ENCODE results near the gene NEK10.
"Not testable (repeated sequence)": the region's sequence is repeated elsewhere in the genome, so short reads cannot be mapped to it uniquely, and the experiment has no call there.

NEK10 gene

GRCh38 chr3:27312044-27312668, 57.0 kb downstream of the NEK10 start:
- peak; percentile 66 for DNase-seq (ENCODE audit: low spot score)

- no peak for DNase-seq (ENCODE audit: low spot score)
These were observed 57.8 kb downstream of the NEK10 start for GRCh38 chr3:27311400-27311799.

- no peak for DNase-seq (ENCODE audit: low spot score)
These were observed 58.5 kb downstream of the NEK10 start for GRCh38 chr3:27310688-27311087.

GRCh38 chr3:27307566-27307965, 61.6 kb downstream of the NEK10 start:
- DNase-seq (ENCODE audit: low spot score), result no peak

- no peak for DNase-seq (ENCODE audit: low spot score)
These were observed 66.3 kb downstream of the NEK10 start for GRCh38 chr3:27302891-27303290.

- DNase-seq (ENCODE audit: low spot score), result not testable (repeated sequence)
These were observed 70.2 kb downstream of the NEK10 start for GRCh38 chr3:27298981-27299380.

GRCh38 chr3:27293939-27294338, 75.2 kb downstream of the NEK10 start:
- DNase-seq (ENCODE audit: low spot score), result no peak

- DNase-seq (ENCODE audit: low spot score), result no peak
These were observed 78.4 kb downstream of the NEK10 start for GRCh38 chr3:27290760-27291159.

GRCh38 chr3:27289769-27290413, 79.3 kb downstream of the NEK10 start:
- DNase-seq (ENCODE audit: low spot score), result no peak

GRCh38 chr3:27287052-27287451, 82.1 kb downstream of the NEK10 start:
- DNase-seq (ENCODE audit: low spot score), result no peak

GRCh38 chr3:27286467-27286866, 82.7 kb downstream of the NEK10 start:
- not testable (repeated sequence) for DNase-seq (ENCODE audit: low spot score)

GRCh38 chr3:27285668-27286067, 83.5 kb downstream of the NEK10 start:
- DNase-seq (ENCODE audit: low spot score), result no peak

- no peak for DNase-seq (ENCODE audit: low spot score)
These were observed 87.5 kb downstream of the NEK10 start for GRCh38 chr3:27281671-27282150.

- DNase-seq (ENCODE audit: low spot score), result no peak
These were observed 90.1 kb downstream of the NEK10 start for GRCh38 chr3:27279123-27279522.

- DNase-seq (ENCODE audit: low spot score), result no peak
These were observed 90.7 kb downstream of the NEK10 start for GRCh38 chr3:27278383-27279055.

- DNase-seq (ENCODE audit: low spot score), result no peak
These were observed 93.7 kb downstream of the NEK10 start for GRCh38 chr3:27275441-27275990.

GRCh38 chr3:27271890-27272289, 97.3 kb downstream of the NEK10 start:
- DNase-seq (ENCODE audit: low spot score), result no peak

- DNase-seq (ENCODE audit: low spot score), result no peak
These were observed 114.3 kb downstream of the NEK10 start for GRCh38 chr3:27254896-27255295.

- DNase-seq (ENCODE audit: low spot score), result no peak
These were observed 115.4 kb downstream of the NEK10 start for GRCh38 chr3:27253831-27254230.

- no peak for DNase-seq (ENCODE audit: low spot score)
These were observed 115.8 kb downstream of the NEK10 start for GRCh38 chr3:27253391-27253790.

GRCh38 chr3:27252646-27253045, 116.5 kb downstream of the NEK10 start:
- DNase-seq (ENCODE audit: low spot score), result no peak

- no peak for DNase-seq (ENCODE audit: low spot score)
These were observed 124.8 kb downstream of the NEK10 start for GRCh38 chr3:27244374-27244773.

GRCh38 chr3:27239951-27240350, 129.2 kb downstream of the NEK10 start:
- DNase-seq (ENCODE audit: low spot score), result no peak

Measured in CD4-positive, alpha-beta T cell treated with Interleukin-15 for 4 hours (primary cell).